Fibroblast of the conjunctiva (primary cell): ENCODE results near the gene ASB13.
"Not testable (repeated sequence)": the region's sequence is repeated elsewhere in the genome, so short reads cannot be mapped to it uniquely, and the experiment has no call there.

ENCODE experiments used
- DNase-seq: peaks from one replicate; pipeline ENCODE4 v3.0.0-alpha.2; 2010; ENCODE audit warnings: low read depth

ASB13 gene

DNA sequence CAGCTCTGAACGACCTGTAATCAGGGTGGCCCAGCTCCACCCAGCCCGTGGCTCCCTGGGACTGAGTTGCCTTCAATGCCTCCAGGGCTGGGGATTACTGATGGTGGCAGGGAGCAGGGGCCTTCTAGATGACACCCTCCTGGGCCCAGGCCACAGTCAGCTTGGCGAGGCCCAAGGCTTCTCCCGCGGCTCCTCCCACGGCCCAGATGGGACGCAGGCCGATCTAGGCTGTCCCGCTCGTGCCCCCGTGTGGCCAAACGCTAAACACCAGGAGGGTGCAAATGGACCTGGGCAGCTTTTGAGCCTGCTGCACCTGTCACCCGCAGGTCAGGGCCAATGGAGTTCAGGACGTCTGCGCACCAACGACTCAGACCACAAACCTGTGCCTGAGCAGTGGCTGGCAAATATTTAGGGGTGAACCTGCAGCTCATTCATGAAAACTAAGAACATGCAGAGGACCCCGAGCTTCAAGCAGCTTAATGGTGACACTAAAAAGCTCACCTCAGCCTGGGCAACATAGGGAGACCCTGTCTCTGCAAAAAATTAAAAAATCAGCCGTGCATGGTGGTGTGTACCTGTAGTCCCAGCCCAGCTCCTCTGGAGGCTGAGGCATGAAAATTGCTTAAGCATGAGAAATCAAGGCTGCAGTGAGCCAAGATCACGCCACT lies 43.2 kb downstream of the ASB13 start:
- DNase-seq: peak; percentile 68

DNA sequence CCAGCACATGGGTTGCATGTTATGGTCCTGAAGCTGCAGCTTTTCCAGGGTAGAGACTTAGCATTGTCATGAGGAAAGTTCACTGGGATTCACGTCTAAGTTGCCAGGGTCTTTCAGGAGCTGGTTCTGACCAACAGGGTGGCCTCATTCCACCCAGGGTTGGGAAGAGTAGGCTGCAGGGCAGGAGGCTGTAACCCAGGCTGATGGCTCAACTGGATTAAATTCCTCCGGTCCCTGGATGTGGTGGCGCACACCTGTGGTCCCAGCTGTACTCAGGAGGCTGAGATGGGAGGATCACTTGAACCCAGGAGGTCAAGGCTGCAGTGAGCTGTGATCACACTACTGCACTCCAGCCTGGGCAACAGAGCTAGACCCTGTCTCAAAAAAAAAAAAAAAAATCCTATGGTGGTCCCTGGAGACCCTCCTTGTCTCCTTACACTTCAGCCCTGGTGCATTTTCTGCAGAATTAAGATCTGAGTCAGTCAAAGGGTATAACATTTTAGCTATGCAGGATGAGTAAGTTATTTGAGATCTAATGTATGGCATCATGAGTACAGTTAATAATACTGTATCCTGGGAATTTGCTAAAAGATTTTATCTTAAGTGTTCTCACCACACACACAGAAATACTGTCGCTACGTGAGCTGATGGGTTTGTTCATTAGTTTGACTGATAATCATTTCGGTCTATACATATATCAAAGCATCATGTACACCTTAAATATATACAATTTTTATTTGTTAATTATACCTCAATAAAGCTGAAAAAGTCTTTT lies 44.0 kb downstream of the ASB13 start:
- DNase-seq: no peak

GRCh38 chr10:5621371-5621770 lies 45.0 kb downstream of the ASB13 start:
- not testable (repeated sequence) for DNase-seq

DNA sequence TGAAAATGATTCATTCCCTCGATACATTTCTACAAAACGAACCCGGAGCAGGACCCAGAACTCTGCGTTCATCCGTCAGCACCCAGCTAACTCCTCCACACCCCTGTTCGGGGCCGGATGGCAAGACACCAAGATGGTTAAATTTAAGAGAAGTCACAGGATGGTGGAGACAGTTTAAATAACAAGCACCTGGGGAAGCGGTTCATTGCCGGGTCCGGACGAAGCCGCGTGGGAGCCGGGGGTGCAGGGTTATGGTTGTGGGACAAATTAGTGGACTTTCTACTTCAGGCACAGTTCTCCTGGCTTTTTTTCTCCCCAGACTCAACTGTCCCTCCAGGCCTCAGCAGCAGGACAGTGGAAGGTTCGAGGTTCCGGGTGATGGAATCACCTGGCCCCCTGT lies 45.4 kb downstream of the ASB13 start:
- no peak for DNase-seq

DNA sequence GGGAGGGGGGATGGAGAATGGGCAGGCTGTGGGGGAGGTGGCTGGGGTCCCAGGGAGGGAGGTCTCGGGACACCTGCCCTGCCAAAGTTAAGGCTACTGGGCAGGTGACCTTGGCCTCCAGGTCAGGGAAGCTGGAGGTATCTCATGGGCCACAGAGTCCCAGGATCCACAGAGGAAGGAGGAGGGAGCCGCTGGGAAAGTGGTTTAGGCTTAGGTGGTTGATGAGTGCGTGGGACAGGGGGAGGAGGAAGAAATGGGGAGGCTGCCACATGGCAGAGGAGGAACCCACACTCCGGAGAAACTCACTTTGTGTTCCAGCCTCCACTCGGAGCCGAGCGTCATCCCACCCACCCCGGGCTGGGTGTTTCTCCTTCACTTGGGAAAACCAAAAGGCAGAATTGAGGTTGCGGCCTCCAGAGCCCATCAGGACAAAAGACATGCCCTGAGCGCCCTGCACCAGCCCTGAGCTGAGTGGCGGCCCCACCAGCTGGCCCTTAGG lies 46.1 kb downstream of the ASB13 start:
- no peak for DNase-seq

DNA sequence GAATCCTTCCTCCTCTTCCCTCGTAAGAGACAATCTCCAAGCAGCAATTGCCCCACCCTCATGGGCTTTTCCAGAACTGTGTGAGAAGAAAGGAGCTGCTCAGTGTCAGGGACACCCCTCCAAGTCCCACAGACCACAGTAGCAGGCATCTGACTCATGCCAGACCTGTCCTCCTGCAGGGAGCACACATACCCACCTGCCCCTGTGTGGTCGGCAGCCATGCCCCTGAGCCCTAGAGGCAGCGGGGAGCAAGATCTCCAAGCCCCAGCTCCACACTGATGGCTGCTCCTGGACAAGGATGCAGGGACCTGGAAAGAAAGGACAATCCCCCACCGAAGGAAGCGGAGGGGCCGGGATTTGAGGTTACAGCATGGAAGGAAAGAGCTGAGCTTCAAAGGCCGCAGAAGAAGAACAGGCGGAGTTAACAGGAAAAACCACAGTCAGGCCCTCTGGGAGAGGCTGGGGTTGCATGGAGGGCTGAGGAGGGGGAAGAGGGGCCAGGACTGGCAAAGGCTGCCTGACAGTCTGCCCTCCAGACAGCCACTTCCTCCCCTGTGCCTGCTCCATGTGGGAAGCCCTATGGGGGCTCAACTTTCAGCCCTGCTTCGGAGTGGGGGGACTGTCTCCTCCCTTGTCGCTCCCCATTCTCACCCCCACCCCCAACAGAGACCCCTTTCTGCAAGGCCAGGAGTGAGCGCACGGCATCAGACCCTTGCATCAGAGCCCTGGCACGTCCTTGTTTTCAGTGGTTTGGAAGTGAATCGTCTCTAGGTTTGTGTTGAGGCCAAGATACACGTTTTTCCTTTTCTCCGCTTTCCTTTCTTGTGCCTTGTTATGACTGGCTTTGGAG lies 46.8 kb downstream of the ASB13 start:
- DNase-seq: peak; percentile 36

DNA sequence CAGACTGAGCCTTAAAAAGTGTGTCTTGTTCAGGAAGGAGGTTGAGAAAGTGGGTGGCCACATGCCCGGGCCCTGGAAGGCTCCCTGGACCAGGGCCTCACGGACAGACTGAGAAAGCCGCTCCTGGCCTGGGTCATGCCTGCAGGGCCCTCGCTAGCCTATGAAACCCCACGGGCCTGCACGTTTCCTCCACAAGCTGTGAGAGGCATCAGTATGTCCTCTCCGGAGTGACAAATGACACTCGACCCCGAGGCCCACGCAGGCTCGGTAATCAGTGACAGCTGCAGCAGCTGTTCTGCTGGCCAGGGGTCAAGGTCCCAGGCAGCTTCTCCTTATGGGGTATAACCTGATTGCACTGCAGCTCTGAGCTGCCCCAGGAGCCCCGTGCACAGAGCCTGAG lies 47.6 kb downstream of the ASB13 start:
- DNase-seq: no peak

DNA sequence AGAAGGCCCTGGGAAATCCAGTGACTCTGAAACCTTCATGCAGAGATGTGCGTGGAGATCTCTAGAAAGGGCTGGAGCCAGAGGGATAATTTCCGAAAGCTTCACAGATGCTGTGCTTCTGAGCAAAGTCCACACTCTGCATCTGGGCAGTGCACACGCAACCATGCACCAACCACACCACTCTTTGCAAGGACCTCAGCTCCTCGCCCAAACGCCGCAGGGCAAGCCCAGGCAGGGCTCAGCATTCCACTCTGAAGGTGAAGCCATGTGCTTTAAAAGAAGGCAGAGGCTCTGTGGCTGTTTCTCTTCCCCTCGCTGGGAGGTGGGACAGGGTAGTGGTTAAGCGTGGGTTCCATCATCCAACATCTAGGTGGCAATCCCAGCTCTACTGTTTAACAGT lies 48.4 kb downstream of the ASB13 start:
- no peak for DNase-seq

DNA sequence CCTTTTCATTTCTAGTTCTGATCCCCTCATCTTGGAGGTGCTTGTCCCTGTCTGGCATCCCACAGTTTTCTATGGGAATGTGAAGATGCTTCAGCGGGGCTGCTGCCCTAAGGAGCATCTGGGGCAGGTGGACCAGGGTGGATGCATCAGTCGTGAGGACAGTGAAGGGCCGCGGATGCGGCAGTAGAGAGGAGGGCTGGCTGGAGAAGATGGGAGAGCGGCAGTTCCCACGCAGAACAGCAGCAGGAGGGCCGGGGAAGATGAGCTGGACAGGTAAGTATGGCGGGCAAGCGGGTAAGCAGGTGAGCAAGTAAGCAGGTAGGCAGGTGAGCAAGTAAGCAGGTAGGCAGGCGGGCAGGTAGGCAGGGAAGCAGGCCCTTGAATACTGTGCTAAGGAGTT lies 48.9 kb downstream of the ASB13 start:
- DNase-seq: no peak

DNA sequence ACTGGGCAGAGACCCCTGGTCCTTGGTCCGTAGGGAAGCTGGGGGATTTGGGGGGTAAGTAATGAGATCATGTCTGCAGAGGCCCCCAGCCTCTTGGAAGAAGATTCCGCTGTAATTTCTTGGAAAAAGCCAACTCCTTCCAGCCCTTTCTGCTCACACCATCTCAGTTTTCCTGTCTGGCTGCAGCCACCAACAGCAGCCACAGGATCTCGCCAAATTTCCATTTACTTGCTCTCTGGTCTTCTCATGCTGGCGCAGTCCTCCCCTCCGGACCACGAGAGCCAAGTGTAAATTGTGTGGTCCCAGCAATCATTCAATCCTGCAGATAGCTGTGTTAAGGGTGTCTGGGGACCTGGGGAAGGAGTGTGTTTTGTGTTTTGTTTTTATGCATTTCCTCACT lies 49.6 kb downstream of the ASB13 start:
- DNase-seq: no peak

DNA sequence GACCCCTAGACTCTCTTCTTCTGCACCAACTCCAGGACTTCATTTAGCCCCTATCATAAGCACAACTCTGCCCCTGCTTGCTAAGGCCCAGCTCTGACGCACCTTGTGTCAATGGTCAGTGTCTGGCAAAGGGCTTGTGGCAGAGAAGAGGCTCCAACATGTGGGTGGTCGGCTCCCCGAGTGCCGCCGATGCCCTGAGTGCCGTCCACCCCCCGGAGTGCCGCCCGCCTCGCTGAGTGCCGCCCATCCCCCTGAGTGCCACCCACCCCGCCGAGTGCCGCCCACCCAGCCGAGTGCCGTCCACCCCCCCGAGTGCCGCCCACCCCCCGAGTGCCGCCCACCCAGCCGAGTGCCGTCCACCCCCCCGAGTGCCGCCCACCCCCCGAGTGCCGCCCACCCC lies 50.3 kb downstream of the ASB13 start:
- DNase-seq: no peak

DNA sequence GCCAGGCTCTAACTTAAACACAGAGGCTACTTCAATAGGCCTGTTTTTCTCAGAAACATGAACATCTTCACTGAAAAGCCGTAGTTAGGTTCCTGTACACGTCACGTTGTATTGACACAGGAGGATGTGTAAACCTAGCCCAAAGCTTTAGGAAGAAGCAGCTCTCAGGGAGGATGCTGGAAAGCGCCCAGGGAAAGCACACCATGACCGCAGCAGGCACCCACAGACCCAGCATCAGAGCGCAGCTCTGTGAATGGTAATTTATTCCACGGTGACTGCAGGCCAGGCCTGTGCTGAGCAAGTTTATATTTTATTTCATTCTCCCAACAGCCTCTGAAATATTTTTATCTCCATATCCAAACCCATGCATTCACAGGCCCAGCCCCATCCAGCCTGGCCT lies 51.1 kb downstream of the ASB13 start:
- no peak for DNase-seq

DNA sequence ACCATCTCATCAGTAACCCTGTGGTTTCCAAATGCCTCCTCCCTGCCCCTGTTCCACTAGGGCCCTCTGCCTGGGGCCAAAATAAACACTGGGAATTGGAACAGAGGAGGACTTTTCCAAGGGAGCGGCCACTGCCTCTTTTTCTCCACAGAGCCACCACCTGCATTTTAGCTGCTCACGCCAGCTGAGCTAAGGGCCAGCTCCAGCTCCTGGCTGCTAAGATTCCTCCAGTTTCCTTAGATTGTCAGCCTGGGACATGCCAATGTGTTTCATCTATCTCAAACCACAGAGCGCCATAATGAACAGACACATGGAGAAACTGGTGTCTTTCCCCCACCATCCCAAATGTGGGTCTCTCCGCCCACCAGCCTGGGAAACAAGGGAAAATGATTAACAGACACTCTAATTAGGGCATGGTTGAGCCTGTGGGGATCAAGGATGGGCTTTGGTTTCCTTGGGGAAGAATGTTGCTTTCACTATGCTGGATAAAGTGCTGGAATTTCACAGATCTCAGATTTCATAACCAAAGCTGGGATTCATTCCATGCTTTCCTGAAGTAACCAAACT lies 52.2 kb downstream of the ASB13 start:
- no peak for DNase-seq

- no peak for DNase-seq
Observed at GRCh38 chr10:5613481-5614154, 52.8 kb downstream of the ASB13 start.

GRCh38 chr10:5611899-5612680 lies 54.3 kb downstream of the ASB13 start:
- no peak for DNase-seq

GRCh38 chr10:5609952-5610616 lies 56.3 kb downstream of the ASB13 start:
- no peak for DNase-seq

DNA sequence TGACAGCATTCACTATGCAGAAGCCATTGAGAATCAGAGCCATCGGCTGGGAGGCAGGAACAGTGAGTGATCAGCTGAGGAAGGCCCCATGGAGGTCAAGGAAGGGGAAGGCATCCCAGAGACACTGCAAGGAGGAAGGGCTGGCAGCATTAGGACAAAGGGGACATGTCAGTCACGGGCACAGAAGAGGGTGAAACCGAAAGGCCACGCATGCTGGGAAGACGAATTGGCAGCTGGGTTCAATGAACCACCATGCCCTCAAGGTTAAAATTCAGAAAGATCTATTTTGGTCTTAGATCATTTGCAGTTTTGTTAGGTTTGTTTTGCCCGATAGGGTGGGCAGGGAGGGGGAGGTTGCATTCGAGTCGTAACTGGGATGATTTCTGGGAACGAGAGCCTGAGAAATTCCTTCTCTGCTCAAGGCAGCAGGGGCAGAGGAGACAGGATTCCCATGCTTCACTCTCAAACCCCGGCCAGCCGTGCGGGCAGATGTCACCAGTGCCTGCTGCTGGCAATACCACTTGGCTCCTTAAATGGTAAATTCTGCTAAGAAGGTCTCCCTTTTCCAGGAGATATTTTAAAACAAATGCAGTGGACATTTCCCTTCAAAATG lies 57.7 kb downstream of the ASB13 start:
- DNase-seq: no peak

- no peak for DNase-seq
Observed at GRCh38 chr10:5607594-5607993, 58.8 kb downstream of the ASB13 start.

DNA sequence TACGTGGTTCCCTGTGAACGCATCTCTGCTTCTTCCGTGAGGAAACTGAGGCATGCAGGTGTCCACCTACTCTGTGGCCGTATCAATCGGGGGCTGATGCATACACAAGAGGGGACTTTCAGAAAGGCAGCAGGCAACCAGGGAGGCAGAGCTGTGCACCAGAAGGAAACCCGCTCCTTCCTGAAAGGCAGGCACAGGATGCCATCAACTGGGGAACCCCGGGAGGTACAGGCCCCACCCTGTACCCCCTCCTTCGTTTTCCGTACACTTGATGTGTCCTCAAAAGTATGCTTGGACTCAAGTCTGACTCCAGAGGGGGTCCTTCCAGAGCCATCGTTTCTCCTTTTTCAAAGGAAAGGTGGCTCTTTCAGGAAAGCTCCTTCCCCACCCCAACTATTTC lies 59.5 kb downstream of the ASB13 start:
- DNase-seq: no peak

GRCh38 chr10:5606321-5606720 lies 60.1 kb downstream of the ASB13 start:
- DNase-seq: no peak
